Brain microvascular endothelial cell (primary cell): Measurements from ENCODE around the gene MCOLN2.

Source experiments
- DNase-seq: peaks from one replicate; pipeline ENCODE4 v3.0.0-alpha.2; 2020
- H3K27ac ChIP-seq: fragments of 250-450 bp; sonication (Bioruptor Pico); 2 replicates; pipeline ENCODE4 v1.5.1; 2020; ENCODE audit warnings: mild to moderate bottlenecking, moderate library complexity
- H3K27me3 ChIP-seq: fragments of 250-450 bp; sonication (Bioruptor Pico); replicated peaks from 2 replicates; pipeline ENCODE4 v1.5.1; 2020; ENCODE audit warnings: mild to moderate bottlenecking
- H3K36me3 ChIP-seq: fragments of 250-450 bp; sonication (Bioruptor Pico); replicated peaks from 2 replicates; pipeline ENCODE4 v1.5.1; 2020; ENCODE audit warnings: mild to moderate bottlenecking
- H3K4me3 ChIP-seq: 2 replicates; pipeline ENCODE4 v1.5.1; 2011; ENCODE audit warnings: low read depth, mild to moderate bottlenecking, control low read depth, low read length, moderate library complexity
- in situ Hi-C: cut with HindIII; loops from 2 replicates; pipeline ENCODE4 v1.10.0; 2017; ENCODE audit warnings: low sequenced_read_pairs, low pct_ligation_motif_present
- TF ChIP-seq, protein P1 (sequence below): IDR thresholded peaks from 2 replicates; pipeline ENCODE4 v1.5.1; 2011; ENCODE audit warnings: low read depth, mild to moderate bottlenecking, moderate library complexity, low read length, control low read depth, inconsistent platforms; ENCODE audit errors: missing control alignments

The MCOLN2 gene

DNA sequence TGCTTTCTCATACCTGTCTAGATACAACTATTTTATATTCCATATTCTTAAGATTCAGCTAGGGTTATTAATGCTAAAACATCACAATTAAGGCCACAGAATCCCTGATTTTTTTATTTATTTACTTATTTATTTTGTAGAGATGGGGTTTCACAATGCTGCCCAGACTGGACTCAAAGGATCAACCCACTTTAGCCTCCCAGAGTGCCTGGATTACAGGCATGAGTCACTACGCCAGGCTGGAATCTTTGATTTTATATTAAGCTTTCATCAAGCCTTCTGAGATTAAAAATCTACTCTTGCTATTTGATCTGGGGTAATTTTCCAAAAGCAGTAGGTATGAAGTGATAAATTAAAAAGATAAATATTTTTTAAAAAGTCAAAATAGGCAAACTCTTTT, 38.9 kb downstream of the MCOLN2 start:
- TF ChIP-seq, protein P1, sequence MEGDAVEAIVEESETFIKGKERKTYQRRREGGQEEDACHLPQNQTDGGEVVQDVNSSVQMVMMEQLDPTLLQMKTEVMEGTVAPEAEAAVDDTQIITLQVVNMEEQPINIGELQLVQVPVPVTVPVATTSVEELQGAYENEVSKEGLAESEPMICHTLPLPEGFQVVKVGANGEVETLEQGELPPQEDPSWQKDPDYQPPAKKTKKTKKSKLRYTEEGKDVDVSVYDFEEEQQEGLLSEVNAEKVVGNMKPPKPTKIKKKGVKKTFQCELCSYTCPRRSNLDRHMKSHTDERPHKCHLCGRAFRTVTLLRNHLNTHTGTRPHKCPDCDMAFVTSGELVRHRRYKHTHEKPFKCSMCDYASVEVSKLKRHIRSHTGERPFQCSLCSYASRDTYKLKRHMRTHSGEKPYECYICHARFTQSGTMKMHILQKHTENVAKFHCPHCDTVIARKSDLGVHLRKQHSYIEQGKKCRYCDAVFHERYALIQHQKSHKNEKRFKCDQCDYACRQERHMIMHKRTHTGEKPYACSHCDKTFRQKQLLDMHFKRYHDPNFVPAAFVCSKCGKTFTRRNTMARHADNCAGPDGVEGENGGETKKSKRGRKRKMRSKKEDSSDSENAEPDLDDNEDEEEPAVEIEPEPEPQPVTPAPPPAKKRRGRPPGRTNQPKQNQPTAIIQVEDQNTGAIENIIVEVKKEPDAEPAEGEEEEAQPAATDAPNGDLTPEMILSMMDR, result no peak
- DNase-seq, result no peak
- in situ Hi-C loops, result no loop called here

GRCh38 chr1:84956655-84957054, 40.3 kb downstream of the MCOLN2 start:
- Histone ChIP-seq H3K27ac (no peak overlapping the region), H3K36me3 (no peaks in the 10 kb centered on the region), H3K4me3 (no peak overlapping the region), H3K27me3 (no peaks in the 10 kb centered on the region)
- no peak for DNase-seq
- TF ChIP-seq, protein P1, result no peak
- in situ Hi-C loops, result no loop called here

More for the DNA sequence above, 38.9 kb downstream of the MCOLN2 start:
- no peak overlapping the region for H3K4me3 ChIP-seq
- no peaks in the 10 kb centered on the region for H3K27me3 ChIP-seq
- H3K36me3 ChIP-seq, result no peaks in the 10 kb centered on the region
- H3K27ac ChIP-seq, result no peak overlapping the region

DNA sequence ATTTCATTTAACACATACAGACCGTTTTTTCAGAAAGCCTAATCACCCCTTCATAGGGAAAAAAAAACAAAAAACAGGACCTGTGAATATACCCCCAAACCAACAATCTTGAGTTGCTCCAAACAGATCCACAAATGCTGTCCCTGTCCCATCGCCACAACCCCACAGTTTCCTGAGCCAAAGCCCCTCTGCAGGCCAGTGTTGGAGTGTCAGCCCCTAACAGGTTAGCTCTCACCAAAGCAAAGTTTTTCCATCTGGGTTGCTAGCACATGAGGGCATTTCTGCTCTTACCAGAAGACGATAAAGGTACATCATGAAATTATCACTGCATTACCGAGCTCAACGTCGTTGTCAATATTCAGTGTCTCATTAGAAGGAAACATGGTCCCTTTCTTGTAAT, 40.8 kb downstream of the MCOLN2 start:
- TF ChIP-seq, protein P1, result no peak
- Histone ChIP-seq H3K36me3 (no peaks in the 10 kb centered on the region), H3K27ac (no peak overlapping the region), H3K27me3 (peaks cover 2% of the 10 kb centered on the region), H3K4me3 (no peak overlapping the region)
- in situ Hi-C loops, result no loop called here
- no peak for DNase-seq

GRCh38 chr1:84949664-84950063, 47.2 kb downstream of the MCOLN2 start:
- in situ Hi-C loops, result no loop called here
- Histone ChIP-seq H3K36me3 (no peaks in the 10 kb centered on the region), H3K27me3 (peaks cover 3% of the 10 kb centered on the region), H3K4me3 (no peak overlapping the region), H3K27ac (no peak overlapping the region)
- DNase-seq, result no peak
- TF ChIP-seq, protein P1, result no peak

DNA sequence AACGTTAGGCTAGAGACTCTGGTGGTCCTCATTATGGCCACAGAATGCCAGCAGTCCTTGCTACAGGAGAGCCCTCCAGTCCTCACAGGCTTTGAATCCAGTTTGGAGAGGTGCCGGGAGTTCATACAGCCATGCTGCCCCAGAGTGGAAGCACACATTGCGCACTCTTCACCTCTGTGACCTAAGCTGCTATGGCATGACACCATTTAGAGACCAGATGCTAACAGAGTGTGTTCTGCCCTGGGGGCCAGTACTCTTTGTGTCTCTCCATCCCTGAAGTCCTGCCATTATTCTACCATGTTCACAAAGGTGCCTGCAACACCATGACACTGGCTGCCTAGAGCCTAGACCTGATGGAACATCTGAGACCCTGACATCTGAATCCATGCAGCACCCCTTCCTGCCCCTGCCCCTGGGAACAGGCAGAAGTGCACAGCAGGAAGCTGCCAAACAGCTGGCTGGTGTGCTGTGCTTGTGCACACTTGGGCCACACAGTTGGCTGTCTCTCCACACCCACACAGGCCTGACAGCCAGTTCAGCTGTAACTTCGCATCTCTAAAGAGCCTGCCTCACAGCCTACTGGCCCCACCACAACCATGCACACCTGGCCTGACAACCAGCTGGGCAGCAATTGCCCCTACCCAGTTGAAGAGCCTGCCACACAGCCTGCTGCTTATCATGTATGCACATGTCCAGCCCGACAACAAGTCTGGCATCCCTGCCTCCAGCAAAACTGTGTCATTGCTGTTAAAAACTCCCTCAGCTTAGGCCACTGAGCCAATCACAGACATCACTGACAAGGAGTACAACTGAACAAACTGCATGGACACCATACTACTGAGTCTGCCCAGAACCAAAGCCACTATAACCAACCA, 49.1 kb downstream of the MCOLN2 start:
- Histone ChIP-seq H3K27ac (no peak overlapping the region), H3K27me3 (peaks cover 8% of the 10 kb centered on the region), H3K4me3 (no peak overlapping the region), H3K36me3 (no peaks in the 10 kb centered on the region)
- TF ChIP-seq, protein P1, result no peak
- in situ Hi-C loops, result no loop called here
- DNase-seq, result no peak
